NCI-H1105 (cell line): ENCODE measurements around the gene RRAGC.
"Not testable (repeated sequence)": the region's sequence is repeated elsewhere in the genome, so short reads cannot be mapped to it uniquely, and the experiment has no call there.

Source experiments
- DNase-seq: peaks from one replicate; lab custom pipeline; 2025; lab: John Stamatoyannopoulos, UW

RRAGC gene

GRCh38 chr1:38817267-38818174 lies 42.1 kb downstream of the RRAGC start:
- no peak for DNase-seq

- DNase-seq = peak; percentile 32
Observed at GRCh38 chr1:38815903-38816627, 43.5 kb downstream of the RRAGC start.

GRCh38 chr1:38814984-38815464 lies 44.5 kb downstream of the RRAGC start:
- no peak for DNase-seq

GRCh38 chr1:38814444-38814983 lies 45.1 kb downstream of the RRAGC start:
- DNase-seq = no peak

GRCh38 chr1:38812981-38813380 lies 46.6 kb downstream of the RRAGC start:
- no peak for DNase-seq

- not testable (repeated sequence) for DNase-seq
Observed at GRCh38 chr1:38811466-38811865, 48.1 kb downstream of the RRAGC start.

- DNase-seq = no peak
Observed at GRCh38 chr1:38806090-38806489, 53.5 kb downstream of the RRAGC start.

- DNase-seq = no peak
Observed at GRCh38 chr1:38805036-38805435, 54.5 kb downstream of the RRAGC start.

- peak; percentile 28 for DNase-seq
Observed at GRCh38 chr1:38804062-38804886, 55.3 kb downstream of the RRAGC start.

GRCh38 chr1:38803647-38804046 lies 55.9 kb downstream of the RRAGC start:
- DNase-seq = no peak

- DNase-seq = no peak
Observed at GRCh38 chr1:38800720-38801671, 58.6 kb downstream of the RRAGC start.

- DNase-seq = no peak
Observed at GRCh38 chr1:38793299-38793698, 66.3 kb downstream of the RRAGC start.

- DNase-seq = no peak
Observed at GRCh38 chr1:38791892-38792291, 67.7 kb downstream of the RRAGC start.

GRCh38 chr1:38791164-38791515 lies 68.4 kb downstream of the RRAGC start:
- no peak for DNase-seq

GRCh38 chr1:38790422-38791163 lies 69.0 kb downstream of the RRAGC start:
- DNase-seq = no peak

- DNase-seq = peak; percentile 68
Observed at GRCh38 chr1:38789498-38790169, 69.9 kb downstream of the RRAGC start.

- no peak for DNase-seq
Observed at GRCh38 chr1:38788341-38789336, 70.9 kb downstream of the RRAGC start.
